Left colon (tissue), 2 donors: ENCODE measurements around the gene CD55. TPM values are rescaled to one million over a fixed set of nuclear protein-coding genes. Genes with fewer than 3 reads are reported as not detected.

Experiments
- ATAC-seq: fragments of 200-7000 bp; cut with Tn5 transposase; one replicate; pipeline ENCODE4 v1.9.1; 2020; ENCODE audit warnings: mild to moderate bottlenecking, moderate library complexity
- DNase-seq, 2 donors: peaks; one replicate each; pipeline ENCODE4 v3.0.0-alpha.2; 2020
- intact Hi-C, 2 donors: fragments of 100-400 bp; cut with DNase I in 1 of 2; cut with micrococcal nuclease in 1 of 2; formaldehyde crosslinking; loops; one replicate each; pipeline versions ENCODE4 v1.11.2 to v1.14.0; 2022; cut with DNase I, micrococcal nuclease
- total RNA-seq, 2 donors: library from RNA; stranded (reverse); fragmentation: NEBNext Ultra II Directional; extraction: Animal tissue kit (Norgen Biotek cat#: 25700); gene quantifications; one replicate each; pipeline ENCODE4 v1.2.1, GENCODE V29; 2021
- donor health status: DM: no; HTN: no; CAD: no.
- donor health status: DM: yes; HTN: yes; CAD: no.

The CD55 gene
- total RNA-seq, 2 donors from 2014 or later: 44.0 to 75.4 TPM

DNA sequence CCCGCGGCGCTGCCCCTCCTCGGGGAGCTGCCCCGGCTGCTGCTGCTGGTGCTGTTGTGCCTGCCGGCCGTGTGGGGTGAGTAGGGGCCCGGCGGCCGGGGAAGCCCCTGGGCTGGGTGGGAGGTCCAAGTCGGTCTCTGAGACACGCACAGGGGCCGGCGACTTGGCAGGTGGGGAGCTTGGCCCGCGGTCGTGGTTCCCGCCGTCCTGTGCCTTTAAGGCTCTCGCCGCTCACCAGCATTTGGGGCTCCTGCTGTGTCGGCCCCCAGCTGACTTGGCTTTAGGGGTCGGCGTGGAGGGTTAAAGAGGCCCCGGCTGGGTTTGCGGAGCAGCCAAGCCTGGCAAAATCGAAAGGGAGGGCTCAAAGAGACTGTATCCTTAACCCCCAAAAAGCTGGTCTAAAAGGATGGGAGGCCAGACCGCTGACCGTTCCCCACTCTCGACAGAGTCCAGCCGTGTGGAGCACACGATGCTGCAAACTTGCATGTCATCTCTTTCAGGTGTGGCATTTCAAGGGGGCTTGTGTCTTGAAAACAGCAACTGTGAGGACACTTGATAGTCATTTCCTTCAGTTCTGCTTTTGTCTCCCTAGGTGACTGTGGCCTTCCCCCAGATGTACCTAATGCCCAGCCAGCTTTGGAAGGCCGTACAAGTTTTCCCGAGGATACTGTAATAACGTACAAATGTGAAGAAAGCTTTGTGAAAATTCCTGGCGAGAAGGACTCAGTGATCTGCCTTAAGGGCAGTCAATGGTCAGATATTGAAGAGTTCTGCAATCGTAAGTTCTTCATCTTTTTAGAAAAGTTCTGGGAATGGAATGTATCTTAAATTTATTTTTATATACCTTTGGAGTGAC is 540 bp downstream of the CD55 start:
- DNase-seq (peak in 1 of 2 donors; percentile 48), ATAC-seq (peak; percentile 8)
- intact Hi-C loops: no loop called here

- ATAC-seq (no peak), DNase-seq (no peak)
- intact Hi-C loops: no loop called here
Observed at GRCh38 chr1:207323425-207324225, 2.1 kb downstream of the CD55 start.

DNA sequence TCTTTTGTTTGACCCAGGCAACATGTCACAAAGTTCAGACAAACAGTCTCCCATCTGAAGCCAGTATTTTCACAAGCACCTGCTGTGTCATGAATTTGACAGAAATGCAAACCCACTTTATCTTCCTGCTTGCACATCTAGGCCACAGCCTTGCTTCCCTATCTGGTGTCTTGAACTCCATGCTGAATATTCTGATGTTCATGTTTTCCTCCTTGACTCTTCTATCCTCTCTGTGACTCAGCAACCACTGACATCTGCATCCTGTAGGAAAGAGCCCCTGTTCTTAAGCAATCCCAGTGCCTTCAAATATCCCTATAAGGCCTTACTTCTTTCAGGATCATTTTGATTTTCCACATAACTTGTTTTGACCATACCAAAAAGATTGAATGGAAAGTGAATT is 6.5 kb downstream of the CD55 start:
- intact Hi-C loops: no loop called here
- ATAC-seq (no peak), DNase-seq (no peak)

GRCh38 chr1:207328908-207329440 is 7.5 kb downstream of the CD55 start:
- intact Hi-C loops: no loop called here
- no peak for DNase-seq
- ATAC-seq: no peak

- ATAC-seq: no peak
- intact Hi-C loops: no loop called here
- DNase-seq: no peak
Observed at GRCh38 chr1:207329469-207329868, 8.0 kb downstream of the CD55 start.

DNA sequence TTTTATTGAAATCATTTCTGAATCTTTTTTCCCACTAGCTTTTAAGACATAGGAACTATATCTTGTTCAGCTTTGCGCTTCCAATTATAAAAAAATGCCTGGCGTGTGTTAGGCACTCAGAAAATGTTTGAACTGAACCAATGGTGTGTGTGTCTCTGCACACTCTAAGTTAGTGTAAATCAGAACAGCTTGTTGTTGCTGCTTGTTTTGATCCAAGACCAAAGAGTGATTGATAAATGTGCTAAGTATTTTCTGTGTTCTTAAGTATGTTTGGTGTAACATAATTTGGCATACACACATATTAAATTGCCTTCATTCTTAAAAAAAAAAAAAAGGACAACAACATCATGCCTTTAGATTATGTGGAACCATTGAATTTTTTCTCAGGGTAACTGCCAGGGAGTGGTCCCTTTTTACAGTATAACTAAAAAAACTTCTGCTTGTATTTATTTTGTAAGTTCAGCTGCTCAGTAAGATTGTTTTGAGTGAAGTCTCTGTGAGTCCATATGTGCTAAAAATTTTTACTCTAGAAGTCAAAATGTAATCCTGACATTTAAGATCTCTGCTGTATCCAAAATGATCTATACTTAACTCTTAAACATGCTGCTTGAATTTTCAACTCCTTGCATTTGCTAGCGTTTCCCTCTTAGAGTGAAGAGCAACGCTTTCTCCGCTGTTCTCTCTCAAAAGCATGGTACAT is 8.7 kb downstream of the CD55 start:
- intact Hi-C loops: no loop called here
- no peak for DNase-seq
- ATAC-seq: no peak

DNA sequence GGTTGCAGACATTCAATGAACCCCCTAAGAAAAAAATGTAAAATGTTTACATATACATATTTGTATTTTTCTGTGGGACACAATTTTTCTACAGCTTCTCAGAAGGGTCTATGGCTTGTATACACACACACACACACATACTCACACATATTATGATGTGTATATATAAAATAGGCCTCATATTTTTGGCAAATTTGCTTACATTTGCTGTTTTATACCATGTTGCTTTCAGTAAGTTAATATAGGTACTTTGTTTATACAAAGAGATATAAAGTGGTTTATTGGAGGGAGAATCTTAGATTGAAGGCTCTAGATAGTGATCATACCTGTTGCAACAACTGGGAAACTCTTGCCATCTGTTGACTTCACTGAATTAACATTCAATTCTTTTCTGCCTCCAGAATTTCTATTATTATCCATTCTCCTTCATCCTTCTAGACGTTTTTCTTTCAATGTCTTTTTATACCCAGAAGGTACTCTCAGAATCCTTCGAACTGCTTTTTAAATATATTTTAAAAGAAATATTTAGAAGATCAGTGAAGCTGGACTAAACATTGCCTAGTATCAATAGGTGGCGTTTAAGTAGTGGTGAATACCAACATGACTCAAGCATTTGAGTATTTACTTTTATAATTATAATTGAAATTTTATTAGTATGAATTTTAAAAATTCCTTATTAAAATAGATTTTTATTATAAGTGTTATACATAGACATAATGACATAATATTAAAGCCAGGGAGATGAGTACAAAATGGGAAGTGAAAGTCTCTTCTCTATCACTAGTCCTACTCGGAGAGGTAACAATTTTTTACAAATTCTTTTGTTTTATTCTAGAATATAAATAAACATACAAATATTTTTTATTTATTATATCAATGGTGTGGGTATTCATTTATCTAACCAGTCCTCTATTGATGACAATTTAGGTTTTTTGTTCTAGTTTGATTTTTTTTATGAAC is 10.2 kb downstream of the CD55 start:
- intact Hi-C loops: no loop called here
- ATAC-seq (no peak), DNase-seq (no peak)

- intact Hi-C loops: no loop called here
- no peak for ATAC-seq
Observed at GRCh38 chr1:207333009-207333600, 11.6 kb downstream of the CD55 start.

DNA sequence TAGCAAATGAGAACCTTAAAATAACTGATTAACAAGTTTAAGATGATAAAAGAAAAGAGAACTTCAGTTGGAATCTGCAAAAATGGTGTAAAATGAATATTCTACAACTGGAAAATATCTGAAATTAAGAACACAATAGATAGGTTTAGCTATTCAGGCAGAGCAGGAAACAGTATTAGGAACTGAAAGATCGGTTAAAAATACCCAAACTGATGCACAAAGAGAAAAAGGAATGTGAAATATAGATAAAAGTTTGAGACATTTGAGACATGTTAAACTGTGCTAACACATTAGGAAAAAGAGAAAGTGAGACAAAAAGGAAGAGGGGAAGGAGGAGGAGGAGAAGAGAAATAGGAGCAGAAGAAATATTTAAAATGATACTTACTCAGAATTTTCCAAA is 12.1 kb downstream of the CD55 start:
- ATAC-seq (no peak), DNase-seq (no peak)
- intact Hi-C loops: no loop called here

More at GRCh38 chr1:207333009-207333600, 11.6 kb downstream of the CD55 start:
- DNase-seq: no peak

DNA sequence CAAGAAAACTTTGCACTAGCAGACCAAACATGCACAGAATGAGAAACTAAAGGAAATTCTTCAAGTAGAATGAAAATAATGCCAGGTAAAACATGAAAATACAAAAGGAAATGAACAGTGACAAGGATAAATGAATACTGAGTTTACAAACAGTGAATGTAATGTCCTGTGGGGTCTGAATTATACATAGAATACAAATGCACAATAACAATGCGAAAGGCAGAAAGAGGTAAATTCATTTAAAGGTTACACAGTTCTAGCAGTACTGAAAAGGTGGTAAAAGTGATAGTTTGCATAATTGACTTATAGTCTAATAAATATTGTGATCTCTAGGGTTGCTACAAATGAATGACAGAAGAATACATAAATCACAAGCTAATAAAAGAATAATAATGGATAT is 12.9 kb downstream of the CD55 start:
- ATAC-seq: no peak
- intact Hi-C loops: no loop called here
- DNase-seq: no peak

DNA sequence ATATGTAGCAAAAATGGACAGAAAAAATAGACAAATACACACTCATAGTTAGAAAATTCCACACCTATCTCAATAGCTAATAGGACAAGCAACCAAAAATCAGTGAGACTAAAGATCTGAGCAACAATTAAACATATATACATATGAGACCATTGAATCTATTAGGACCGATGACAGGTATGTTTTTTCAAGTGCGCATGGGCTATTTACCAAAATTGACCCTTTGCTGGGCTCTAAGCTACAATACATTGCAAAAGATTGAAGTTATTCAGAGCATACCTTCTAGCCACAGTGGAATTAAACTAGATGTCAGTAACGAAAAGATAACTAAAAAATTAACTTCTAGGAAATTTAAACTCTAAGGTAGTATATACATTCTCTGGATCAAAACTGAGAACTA is 13.7 kb downstream of the CD55 start:
- ATAC-seq (no peak), DNase-seq (no peak)
- intact Hi-C loops: no loop called here

GRCh38 chr1:207335695-207336363 is 14.4 kb downstream of the CD55 start:
- intact Hi-C loops: no loop called here
- ATAC-seq: no peak
- DNase-seq: no peak

DNA sequence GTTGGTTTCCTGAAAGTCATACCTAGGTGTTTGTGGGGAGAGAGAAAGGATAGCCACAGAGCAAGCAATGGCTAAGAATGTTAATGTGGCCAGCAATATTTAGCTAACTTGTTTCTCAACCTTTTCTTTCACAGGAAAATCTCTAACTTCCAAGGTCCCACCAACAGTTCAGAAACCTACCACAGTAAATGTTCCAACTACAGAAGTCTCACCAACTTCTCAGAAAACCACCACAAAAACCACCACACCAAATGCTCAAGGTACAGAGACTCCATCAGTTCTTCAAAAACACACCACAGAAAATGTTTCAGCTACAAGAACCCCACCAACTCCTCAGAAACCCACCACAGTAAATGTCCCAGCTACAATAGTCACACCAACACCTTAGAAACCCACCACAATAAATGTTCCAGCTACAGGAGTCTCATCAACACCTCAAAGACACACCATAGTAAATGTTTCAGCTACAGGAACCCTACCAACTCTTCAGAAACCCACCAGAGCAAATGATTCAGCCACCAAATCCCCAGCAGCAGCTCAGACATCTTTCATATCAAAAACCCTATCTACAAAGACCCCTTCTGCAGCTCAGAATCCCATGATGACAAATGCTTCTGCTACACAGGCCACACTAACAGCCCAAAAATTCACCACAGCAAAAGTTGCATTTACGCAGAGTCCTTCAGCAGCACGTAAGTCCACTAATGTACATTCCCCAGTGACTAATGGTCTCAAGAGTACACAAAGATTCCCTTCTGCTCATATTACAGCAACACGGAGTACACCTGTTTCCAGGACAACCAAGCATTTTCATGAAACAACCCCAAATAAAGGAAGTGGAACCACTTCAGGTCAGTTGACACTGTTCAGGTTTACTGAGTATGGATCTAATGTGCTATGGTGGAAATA is 15.3 kb downstream of the CD55 start:
- DNase-seq: no peak
- ATAC-seq: no peak
- intact Hi-C loops: no loop called here

DNA sequence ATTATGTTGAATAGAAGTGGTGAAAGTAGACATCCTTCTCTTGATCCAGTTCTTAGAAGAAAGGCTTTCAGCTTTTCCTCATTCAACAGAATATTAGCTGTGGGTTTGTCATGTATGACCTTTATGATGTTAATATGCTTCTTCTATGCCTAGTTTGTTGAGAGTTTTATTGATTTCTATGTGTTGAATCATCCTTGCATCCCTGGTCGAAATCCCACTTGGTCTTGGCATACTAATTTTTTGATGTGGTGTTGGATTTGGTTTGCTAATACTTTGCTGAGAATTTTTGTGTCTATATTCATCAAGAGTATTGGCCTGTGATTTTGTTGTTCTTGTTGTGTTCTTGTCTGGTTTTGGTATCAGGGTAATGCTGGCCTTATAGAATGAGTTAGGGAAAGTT is 20.9 kb downstream of the CD55 start:
- DNase-seq (no peak), ATAC-seq (no peak)
- intact Hi-C loops: no loop called here

DNA sequence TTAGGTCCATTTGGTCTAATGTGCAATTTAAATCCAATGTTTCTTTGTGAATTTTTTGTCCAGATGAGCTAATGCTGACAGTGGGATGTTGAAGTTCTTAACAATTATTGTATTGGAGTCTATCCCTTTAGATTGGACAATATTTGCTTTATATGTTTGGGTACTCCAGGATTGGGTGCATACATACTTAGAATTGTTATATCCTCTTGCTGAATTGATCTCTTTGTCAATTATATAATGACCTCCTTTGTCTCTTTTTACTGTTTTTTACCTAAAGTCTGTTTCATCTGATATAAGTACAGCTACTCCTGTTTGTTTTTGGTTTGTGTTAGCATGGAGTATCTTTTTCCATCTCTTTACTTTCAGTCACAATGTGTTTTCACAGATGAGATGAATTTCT is 22.2 kb downstream of the CD55 start:
- intact Hi-C loops: no loop called here
- ATAC-seq: no peak
- DNase-seq: no peak

DNA sequence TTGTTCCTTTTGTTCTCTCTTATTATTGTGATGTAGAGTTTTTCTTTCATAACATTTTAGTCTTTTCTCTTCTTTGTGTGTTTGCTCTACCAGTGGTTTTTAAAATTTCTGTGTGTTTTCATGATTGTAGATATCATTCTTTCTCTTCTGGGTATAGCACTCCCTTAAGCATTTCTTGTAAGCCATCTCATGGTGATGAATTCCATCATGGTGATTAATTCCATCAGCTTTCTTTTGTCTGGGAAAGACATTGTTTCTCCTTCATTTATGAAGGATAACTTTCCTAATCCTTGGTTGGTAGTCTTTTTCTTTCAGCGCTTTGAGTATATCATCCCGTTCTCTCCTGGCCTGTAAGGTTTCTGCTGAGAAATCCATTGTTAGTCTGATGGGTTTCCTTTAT is 22.7 kb downstream of the CD55 start:
- ATAC-seq: no peak
- intact Hi-C loops: no loop called here
- no peak for DNase-seq
